ENCODE data around the gene UBE2C. TPM values are rescaled to one million over a fixed set of nuclear protein-coding genes. Genes with fewer than 3 reads are reported as not detected.

The UBE2C gene
- total RNA-seq, 1 experiment from 2014 or later = 423 TPM

GRCh38 chr20:45772693-45773092 lies 39.8 kb upstream of the UBE2C start:
- Mint-ChIP-seq H3K36me3 (ENCODE audit: insufficient read depth, unreplicated experiment) (no peaks in the 10 kb centered on the region), H3K27me3 (ENCODE audit: insufficient read depth, unreplicated experiment) (peaks cover 3% of the 10 kb centered on the region), H3K9me3 (ENCODE audit: unreplicated experiment) (no peaks in the 10 kb centered on the region), H3K4me3 (ENCODE audit: unreplicated experiment) (no peak overlapping the region), H3K4me1 (ENCODE audit: low read depth, unreplicated experiment) (peaks cover 10% of the 10 kb centered on the region), H3K27ac (ENCODE audit: unreplicated experiment) (no peak overlapping the region)
- intact Hi-C loops (cut with micrococcal nuclease; ENCODE audit: unreplicated experiment) = no loop called here
- Histone ChIP-seq H3K9me3 (no peaks in the 10 kb centered on the region), H3K27me3 (replicated peaks; ENCODE audit: control insufficient read depth, insufficient read depth, low read length) (0 out of 2 replicates have a peak, but pooled peaks cover 2% of the 10 kb centered on the region), H3K4me3 (ENCODE audit: low read depth, low read length) (no peak overlapping the region), H3K36me3 (ENCODE audit: control insufficient read depth, insufficient read depth, low read length) (no peaks in the 10 kb centered on the region), H3K4me1 (peaks cover 11% of the 10 kb centered on the region)
- DNase-seq = peak in 1 of 2 experiments; percentile 22
- no peak for TF ChIP-seq CTCF (IDR thresholded peaks at IDR 0.05; ENCODE audit: insufficient read depth in 1 of 2, low read depth in 1 of 2, low read length in 1 of 2, severe bottlenecking in 1 of 2, unreplicated experiment in 1 of 2)
- BruUV-seq (replicated peaks) = no TSS peak
- ChIA-PET CTCF (interaction anchor here (2.0 kb wide), 1 partner anchor 227 kb away, joined by 33 read pairs; no protein-coding TSS in a partner anchor), POLR2A (no interaction called here)

- peak in 1 of 2 experiments; percentile 26 for DNase-seq
- no peaks in the 10 kb centered on the region for H3K36me3 ChIP-seq (ENCODE audit: control insufficient read depth, insufficient read depth, low read length)
- 0 out of 2 replicates have a peak, but pooled peaks cover 2% of the 10 kb centered on the region for H3K27me3 ChIP-seq (replicated peaks; ENCODE audit: control insufficient read depth, insufficient read depth, low read length)
- Mint-ChIP-seq H3K36me3 (ENCODE audit: insufficient read depth, unreplicated experiment) (no peaks in the 10 kb centered on the region), H3K27me3 (ENCODE audit: insufficient read depth, unreplicated experiment) (peaks cover 3% of the 10 kb centered on the region), H3K9me3 (ENCODE audit: unreplicated experiment) (no peaks in the 10 kb centered on the region), H3K27ac (ENCODE audit: unreplicated experiment) (no peak overlapping the region), H3K4me1 (ENCODE audit: low read depth, unreplicated experiment) (peaks cover 10% of the 10 kb centered on the region), H3K4me3 (ENCODE audit: unreplicated experiment) (no peak overlapping the region)
- CTCF ChIA-PET = interaction anchor here (0.6 kb wide), 1 partner anchor 211 kb away, joined by 5 read pairs; no protein-coding TSS in a partner anchor
- POLR2A ChIA-PET = no interaction called here
- no peak for TF ChIP-seq CTCF (IDR thresholded peaks at IDR 0.05; ENCODE audit: insufficient read depth in 1 of 2, low read depth in 1 of 2, low read length in 1 of 2, severe bottlenecking in 1 of 2, unreplicated experiment in 1 of 2)
- intact Hi-C loops (cut with micrococcal nuclease; ENCODE audit: unreplicated experiment) = no loop called here
- no peak overlapping the region for H3K4me3 ChIP-seq (ENCODE audit: low read depth, low read length)
- H3K9me3 ChIP-seq = no peaks in the 10 kb centered on the region
- no TSS peak for BruUV-seq (replicated peaks)
- peaks cover 11% of the 10 kb centered on the region for H3K4me1 ChIP-seq
Measured at GRCh38 chr20:45774945-45775344, 37.5 kb upstream of the UBE2C start.

- ChIA-PET CTCF (interaction anchor here (0.6 kb wide), 1 partner anchor 211 kb away, joined by 5 read pairs; no protein-coding TSS in a partner anchor), POLR2A (no interaction called here)
- Histone ChIP-seq H3K4me1 (peaks cover 10% of the 10 kb centered on the region), H3K36me3 (ENCODE audit: control insufficient read depth, insufficient read depth, low read length) (no peaks in the 10 kb centered on the region), H3K9me3 (no peaks in the 10 kb centered on the region), H3K4me3 (ENCODE audit: low read depth, low read length) (no peak overlapping the region), H3K27me3 (replicated peaks; ENCODE audit: control insufficient read depth, insufficient read depth, low read length) (0 out of 2 replicates have a peak, but pooled peaks cover 2% of the 10 kb centered on the region)
- intact Hi-C loops (cut with micrococcal nuclease; ENCODE audit: unreplicated experiment) = no loop called here
- H3K4me3 Mint-ChIP-seq (ENCODE audit: unreplicated experiment) = no peak overlapping the region
- TF ChIP-seq CTCF (IDR thresholded peaks at IDR 0.05; ENCODE audit: insufficient read depth in 1 of 2, low read depth in 1 of 2, low read length in 1 of 2, severe bottlenecking in 1 of 2, unreplicated experiment in 1 of 2) = no peak
- H3K27me3 Mint-ChIP-seq (ENCODE audit: insufficient read depth, unreplicated experiment) = peaks cover 3% of the 10 kb centered on the region
- no peak overlapping the region for H3K27ac Mint-ChIP-seq (ENCODE audit: unreplicated experiment)
- H3K4me1 Mint-ChIP-seq (ENCODE audit: low read depth, unreplicated experiment) = peaks cover 10% of the 10 kb centered on the region
- no peaks in the 10 kb centered on the region for H3K36me3 Mint-ChIP-seq (ENCODE audit: insufficient read depth, unreplicated experiment)
- peak in 1 of 2 experiments; percentile 30 for DNase-seq
- no peaks in the 10 kb centered on the region for H3K9me3 Mint-ChIP-seq (ENCODE audit: unreplicated experiment)
- no TSS peak for BruUV-seq (replicated peaks)
Measured at GRCh38 chr20:45775411-45775810, 37.0 kb upstream of the UBE2C start.

All from Caco-2 (cell line).